ENCODE data around the gene SOX4.
A peak's percentile ranks its signal among the peaks of the same experiment; 100 is the strongest.
"Not testable (repeated sequence)": the region's sequence is repeated elsewhere in the genome, so short reads cannot be mapped to it uniquely, and the experiment has no call there.

Gene SOX4

DNA sequence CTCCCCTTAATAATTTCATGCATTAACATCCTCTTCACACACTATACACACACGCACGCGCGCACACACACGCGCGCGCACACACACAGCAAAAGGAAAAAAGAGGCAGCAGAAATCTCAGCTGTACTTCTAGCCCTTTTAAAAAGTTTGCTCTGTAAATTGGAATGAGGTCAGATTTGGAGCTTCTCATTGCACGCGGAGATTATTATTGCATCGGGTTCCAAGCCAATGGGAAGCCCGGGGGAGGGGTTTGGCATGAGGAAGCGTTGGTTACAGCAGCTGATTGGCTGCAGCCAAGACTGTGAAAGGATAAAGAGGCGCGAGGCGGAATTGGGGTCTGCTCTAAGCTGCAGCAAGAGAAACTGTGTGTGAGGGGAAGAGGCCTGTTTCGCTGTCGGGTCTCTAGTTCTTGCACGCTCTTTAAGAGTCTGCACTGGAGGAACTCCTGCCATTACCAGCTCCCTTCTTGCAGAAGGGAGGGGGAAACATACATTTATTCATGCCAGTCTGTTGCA is at the start of gene SOX4:
Gene SOX4 (plus strand): TSS at position 340 of the 515 bp plus-strand sequence. CDS start 784 bp downstream, outside the sequence.
- DNase-seq (ENCODE audit: low read depth), result peak; percentile 31

DNA sequence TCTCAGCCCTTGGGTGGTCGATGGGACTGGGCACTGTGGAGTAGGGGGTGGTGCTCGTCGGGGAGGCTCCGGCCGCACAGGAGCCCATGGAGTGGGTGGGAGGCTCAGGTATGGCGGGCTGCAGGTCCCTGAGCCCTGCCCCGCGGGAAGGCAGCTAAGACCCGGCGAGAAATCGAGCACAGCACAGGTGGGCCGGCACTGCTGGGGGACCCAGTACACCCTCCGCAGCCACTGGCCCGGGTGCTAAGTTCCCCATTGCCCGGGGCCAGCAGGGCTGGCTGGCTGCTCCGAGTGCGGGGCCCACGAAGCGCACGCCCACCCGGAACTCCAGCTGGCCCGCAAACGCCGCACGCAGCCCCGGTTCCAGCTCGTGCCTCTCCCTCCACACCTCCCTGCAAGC is 41.3 kb upstream of the SOX4 start:
- not testable (repeated sequence) for DNase-seq (ENCODE audit: low read depth)

DNA sequence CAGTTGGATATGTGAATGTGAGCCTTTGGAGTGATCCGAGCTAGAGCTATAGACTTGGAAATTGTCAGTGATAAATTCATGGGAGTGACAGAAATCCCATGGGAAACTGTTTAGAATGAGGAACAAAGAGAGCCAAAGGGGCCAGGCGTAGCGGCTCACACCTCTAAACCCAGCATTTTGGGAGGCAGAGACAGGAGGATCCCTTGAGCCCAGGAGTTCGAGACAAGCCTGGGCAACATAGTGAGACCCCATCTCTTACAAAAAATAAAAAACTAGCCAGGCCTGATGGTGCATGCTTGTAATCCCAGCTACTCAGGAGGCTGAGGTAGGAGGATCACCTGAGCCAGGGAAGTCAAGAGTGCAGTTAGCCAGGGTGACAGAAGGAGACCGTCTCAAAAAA is 39.3 kb upstream of the SOX4 start:
- no peak for DNase-seq (ENCODE audit: low read depth)

DNA sequence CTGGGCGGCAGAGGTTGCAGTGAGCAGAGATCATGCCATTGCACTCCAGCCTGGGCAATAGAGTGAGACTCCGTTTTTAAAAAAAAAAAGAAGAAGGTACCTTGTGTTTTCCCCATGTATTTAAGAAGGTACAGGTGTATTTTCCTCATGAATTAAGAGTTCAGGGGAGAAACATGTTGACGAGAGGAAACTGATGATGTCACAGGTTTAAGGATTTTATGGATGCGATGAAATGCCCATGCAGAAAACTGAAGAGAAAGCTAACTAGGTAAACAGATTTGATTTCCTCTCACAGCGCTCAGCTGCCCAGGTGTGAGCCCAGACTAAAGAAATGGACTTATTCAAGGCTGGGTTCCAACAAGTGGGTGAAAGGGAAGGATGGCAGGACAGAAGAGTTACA is 38.4 kb upstream of the SOX4 start:
- no peak for DNase-seq (ENCODE audit: low read depth)

DNA sequence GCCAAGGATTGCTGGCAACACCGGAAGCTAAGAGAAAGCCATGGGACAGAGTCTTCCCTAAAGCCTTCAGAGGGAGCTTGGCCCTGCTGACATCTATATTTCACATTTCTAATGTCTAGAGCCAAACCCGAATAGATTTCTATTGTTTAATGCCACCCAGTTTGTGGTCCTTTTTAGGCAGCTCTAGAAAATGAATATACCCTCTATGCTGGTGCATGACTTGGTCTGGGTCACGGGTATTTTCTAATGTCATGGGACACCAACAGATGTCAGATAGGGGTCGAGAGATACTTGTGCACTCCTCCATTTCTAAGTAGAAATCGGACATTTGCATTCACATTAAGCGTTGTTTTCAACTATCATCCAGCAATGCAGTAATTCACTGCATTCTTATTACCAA is 37.0 kb upstream of the SOX4 start:
- no peak for DNase-seq (ENCODE audit: low read depth)

DNA sequence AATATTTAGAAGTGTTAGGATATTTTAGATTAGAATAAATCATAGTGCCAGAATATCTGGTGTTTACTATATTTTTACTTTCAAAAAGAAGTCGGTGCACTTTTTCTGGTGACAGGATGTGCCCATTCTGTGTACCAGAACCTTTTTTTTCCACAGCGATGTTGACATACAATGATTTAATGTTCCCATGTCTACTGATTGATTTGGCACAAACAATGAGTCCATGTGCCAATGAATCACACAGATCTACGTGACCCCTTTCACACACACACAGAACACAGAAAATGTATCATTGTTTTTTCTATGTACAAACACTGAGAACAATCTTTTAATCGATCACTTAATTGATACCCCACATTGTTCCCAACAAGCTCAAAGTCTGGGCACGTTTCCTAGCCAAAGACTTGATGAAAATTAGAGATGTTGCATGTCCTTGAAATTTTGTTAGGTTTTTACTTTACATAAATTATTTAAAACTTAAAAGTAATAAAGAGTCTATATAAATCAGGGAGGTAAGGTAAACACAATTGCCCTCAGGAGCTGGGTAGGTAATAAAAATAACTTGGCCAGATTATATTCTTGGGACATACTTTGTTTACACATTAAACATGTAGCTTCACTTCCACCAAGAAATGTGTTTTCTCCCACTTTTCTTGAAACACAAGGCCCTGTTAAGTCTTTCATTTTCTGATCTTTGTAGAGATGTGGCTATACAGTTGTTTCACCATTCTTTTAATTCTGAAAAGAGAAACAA is 36.4 kb upstream of the SOX4 start:
- DNase-seq (ENCODE audit: low read depth), result no peak

DNA sequence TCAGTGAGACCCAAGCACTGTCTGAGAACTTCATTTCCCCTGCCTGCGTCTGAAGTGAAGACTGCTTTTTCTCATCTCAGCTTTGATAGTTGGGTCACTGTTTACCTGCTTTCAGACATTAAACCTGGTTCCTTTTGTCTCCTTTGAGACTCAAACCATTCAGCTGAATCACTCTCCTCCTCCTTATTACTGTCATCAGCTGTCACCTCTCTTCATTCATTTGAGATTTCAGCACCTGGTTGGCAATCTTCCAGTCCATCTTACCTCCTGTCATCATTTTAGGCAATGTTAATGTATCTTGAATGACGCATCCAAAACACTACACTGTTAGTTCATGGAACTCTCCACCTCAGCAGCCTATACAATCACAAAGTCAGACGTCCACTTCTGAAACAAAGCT is 34.3 kb upstream of the SOX4 start:
- DNase-seq (ENCODE audit: low read depth), result no peak

DNA sequence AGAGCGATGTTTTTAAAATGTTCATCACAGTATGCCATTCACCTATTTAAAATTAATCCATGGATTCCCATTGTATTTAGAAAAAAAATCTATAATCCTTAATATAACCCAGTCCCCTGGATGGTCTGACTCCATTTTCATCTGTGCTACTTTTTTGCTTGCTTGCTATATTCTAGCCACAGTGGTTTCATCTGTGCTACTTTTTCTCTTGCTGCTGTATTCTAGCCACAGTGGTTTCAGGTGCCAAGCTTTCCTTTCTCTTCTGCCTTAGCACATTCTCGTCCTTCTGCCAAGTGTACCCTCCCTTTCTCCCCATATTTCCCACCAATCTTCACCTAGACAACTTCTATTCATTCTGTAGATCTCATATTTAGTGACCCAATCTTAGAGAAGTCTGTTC is 33.3 kb upstream of the SOX4 start:
- DNase-seq (ENCODE audit: low read depth), result no peak

DNA sequence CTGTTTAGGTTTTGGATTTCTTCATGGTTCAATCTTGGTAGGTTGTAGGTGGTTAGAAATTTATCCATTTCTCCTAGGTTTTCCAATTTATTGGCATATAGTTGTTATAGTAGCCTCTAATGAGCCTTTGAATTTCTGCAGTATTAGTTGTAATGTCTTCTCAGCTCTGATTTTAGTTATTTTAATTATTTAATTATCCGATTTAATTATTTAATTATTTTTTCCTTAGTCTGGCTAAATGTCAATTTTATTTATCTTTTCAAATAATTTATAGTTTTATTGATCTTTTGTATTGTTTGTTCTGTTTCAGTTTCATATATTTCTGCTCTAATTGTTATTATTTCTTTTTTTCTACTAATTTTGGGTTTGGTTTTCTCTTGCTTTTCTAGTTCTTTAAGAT is 28.1 kb upstream of the SOX4 start:
- no peak for DNase-seq (ENCODE audit: low read depth)

DNA sequence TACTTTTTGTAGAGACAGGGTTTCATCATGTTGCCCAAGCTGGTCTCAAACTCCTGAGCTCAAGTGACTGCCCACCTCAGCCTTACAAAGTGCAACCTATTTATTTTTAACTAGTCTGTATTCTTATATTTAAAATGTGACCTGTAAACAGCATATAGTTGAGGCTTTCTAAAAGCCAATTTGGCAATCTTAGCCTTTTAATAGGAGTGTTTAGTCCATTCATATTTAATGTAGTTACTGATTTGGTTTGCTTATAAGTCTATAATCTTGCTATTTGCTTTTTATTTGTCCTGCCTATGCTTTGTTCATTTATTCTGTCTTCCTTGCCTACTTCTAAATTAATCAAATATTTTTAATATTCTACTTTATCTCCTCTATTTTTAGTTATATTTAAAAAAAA is 15.0 kb upstream of the SOX4 start:
- DNase-seq (ENCODE audit: low read depth), result no peak

DNA sequence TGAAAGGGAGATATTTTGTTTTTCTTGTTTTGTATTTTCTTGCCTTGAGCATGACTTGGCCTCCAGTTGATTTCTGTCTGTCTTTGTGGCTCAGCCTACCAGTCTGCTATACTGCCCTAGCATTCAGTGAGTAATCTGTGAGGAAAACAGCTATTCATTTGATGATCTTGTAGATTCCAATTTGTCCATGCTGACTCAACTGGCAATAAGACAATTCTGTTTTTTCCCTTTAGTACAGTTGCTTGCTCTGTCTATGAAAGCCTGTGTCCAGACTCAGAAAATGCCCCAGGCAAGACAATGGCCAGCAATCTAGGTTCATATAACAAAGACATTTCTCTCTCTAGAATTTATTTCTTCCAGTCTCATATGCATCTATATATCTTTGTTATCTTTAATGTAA is 10.9 kb upstream of the SOX4 start:
- no peak for DNase-seq (ENCODE audit: low read depth)

DNA sequence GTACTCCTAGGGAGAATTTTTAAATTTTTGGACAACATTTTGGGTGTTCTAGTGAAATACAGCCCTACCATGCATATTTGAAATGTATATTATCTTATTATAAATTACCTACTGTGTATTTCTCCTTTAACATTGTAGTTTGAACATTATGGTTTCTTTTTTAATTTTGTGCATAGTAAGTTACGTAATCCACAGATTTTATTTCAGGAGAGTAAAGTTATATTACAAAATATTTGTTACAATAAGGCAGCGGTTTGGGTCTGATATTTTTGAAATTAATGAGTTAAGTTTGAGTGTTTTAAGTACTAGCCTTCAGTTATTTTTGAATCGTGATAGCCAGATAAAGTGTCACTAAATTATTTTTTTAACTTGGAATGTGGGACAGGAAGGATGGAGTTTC is 7.3 kb upstream of the SOX4 start:
- no peak for DNase-seq (ENCODE audit: low read depth)

DNA sequence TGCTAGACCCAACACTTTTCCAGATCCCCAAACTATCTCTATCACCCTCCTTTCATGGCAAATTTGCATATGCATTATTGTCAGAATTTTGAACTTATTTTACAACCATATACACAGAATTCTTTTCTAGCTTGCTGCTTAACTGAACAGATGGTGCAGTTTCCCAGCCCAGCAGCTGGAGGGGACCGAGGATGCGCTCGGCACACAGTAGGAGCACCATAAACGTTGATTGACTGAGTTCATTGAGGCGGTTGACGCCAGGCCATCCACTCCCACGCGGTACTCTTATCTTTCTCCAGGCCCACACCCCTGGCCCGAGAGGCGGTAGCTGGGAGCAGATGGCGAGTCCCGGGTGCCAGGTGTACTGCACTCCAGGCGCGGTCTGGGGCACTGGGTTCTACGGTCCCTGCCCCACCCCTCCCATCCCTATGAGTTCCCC is 6.8 kb upstream of the SOX4 start:
- no peak for DNase-seq (ENCODE audit: low read depth)

DNA sequence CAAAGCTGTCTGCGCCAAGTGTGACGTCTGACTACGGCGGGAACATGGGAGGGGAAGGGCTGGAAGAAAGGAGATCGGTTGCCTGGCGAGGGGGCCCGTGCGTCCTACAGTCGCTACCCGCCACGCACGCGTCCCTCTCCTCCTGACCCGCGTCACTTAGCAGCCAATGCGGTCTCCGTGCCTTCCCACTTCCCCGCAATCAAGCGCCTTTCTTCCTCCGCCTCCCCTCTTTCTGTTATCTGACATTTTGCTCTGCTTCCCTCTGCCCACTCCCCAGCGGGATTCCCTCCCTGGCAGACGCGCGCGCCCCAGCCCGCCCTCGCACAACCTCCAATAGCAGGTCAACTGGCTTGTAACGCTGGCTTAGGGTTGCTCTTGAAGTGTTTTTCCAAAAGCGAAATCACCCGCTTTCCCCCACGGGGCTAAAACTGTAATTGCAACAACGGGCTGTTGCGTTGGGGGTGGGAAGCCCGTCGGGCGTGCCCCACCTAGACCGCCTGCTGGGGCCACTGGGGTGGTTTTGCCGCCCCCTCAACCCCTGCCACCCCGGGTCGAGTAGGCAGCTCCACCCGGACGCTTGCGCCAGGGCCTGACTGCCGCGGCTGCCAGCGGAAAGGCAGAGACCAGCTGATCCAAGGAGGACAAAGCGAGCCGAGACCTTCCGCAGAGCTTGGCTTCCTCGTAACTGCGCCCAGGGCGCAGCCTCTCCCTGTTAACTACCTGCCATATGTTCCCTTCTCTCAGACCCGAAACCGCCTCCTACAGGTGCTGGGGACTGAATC is 6.2 kb upstream of the SOX4 start:
- DNase-seq (ENCODE audit: low read depth), result no peak

DNA sequence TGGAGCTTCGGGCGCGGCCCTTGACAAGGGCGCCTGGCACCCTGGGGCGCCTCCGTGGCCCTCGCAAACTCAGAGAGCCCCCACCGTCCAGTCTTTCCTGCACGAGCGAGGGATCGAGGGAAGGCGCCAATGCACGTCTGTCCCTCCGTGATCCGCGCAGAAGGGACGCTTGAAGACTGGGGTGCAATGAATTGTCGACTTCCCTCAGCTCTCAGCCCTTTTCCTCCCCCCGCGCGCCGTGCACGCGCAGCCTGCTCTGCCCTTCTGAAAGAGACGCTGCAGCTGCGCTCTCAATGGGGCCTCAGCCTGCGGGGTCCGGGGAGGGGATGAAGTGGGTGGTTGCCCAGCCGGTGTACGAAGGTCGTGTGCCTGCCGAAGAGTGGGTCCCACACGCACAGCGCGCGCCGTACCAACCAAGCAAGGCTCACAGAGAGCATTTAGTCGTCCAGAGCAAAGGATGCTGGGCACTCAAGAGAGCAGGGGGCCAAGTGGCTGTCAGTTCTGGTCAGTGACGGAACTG is 5.5 kb upstream of the SOX4 start:
- DNase-seq (ENCODE audit: low read depth), result no peak

DNA sequence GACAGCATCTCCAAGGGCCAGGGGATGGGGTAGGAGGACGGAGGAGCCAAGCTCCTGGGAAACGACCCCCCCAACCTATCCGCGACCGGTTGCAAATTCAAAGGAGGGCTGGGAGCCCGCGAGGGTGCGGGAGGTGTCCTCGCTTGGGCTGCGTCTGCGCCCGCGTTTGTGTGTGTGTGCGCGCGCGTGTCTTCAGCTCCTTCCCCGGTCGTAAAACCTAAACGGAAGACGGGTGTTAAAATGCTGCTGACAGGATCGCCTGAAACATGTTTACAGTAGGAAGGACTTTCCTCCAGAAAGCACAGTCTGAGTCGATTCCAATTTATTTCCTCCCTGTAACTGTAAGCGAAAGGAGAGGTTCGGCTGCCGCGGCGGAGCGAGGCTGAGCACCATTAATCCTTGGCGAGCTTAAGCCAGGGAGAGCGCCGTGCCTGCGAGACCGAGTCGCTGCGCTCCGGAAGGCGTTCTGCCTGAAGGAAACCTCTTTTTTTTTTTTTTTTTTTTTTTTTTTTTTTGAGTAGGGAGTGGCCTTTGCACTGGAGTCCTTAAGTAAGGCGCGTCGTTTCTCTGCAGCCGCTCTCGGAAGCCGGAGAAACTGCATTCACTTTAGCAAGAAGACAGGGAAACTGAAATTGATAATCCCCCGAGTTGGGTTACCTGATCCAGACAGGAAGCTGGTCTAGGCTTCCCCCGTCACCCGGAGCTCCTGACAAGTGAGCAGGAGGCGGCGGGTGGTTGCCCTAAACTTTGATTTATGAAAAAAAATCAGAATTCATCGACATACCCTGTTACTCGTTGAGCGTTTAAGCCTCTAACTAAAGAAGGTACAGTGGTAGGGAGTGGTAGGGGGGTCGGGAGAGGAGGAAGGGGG is 4.8 kb upstream of the SOX4 start:
- no peak for DNase-seq (ENCODE audit: low read depth)

DNA sequence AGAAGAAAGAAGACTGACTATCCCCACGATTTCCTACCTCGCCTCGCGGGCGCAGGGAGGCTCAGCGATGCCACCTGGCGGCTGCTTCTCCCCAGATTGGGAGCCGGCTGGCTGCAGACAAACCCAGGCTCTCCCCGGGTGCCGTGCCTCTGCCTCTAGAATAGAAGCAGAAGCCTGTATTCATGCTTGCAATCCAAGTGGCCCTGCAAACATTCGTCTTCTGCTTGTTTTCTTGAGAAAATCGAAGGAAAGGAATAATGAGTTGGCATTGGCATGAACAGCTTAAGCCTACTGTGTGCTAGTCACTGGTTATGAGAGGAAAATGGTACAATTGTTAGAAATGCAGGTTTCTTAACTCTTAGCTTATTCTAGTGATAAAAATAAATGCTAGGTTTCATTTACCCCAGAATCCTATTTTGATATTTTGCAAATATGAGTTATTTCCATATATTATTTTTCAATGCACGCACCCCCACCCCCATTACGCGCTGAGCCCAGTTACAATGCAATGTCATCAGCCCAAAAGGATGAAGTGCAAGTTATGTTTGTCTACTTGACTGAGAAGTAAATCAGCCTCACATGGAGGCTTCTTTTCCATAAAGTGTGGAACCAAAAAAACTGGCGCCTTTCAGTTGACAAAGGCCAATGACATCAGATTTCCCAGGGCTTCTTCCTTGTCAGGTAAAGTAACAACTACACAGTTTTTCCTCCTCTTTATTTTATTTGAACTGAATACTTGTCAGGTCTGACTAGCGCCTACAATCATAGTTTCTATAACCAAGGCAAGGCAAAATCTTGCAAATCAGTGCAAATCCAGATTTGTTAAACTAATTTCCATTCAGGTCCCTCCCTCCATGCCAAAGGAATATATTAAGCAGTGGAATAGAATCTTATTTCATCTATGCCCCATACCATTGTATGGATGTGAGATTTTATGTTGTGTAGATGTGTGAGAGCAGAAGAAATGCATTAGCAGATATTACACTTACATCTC is 3.9 kb upstream of the SOX4 start:
- peak; percentile 59 for DNase-seq (ENCODE audit: low read depth)

DNA sequence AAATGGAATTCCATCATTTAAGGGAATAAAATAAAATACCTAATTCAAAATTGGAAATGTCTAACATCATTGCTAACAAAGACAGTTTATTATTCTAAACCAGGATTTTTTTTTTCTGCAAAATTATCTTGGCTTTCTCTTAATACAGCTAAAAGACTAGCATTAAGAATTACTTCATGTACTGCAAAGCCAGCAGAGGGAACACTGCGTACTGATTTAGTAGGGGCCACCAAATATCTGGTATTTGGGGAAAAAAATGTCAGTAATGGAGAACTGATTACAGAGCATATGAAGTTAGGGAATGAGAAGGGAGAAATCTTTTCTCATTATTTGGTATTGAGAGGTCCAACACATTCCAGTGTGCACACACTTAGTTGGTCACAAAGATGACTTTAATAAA is 3.2 kb upstream of the SOX4 start:
- no peak for DNase-seq (ENCODE audit: low read depth)

DNA sequence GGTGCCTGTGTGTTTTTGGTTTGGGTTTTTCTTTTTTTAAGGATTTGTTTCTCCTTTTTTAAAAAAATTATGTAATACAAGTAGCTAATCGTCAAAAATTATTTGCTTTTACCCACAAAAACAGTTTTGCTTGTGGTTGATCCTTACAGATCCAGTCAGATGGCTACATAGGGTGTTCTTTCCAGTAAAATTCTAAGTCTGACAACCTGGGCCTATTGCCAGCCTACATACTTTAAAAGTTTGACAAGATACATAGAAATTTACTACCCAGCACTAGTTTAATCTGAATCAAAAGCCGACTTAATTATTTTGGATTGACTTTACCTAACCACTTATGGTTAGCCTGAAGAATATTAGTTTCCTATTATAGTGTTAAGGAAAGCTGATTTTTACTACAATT is 2.1 kb upstream of the SOX4 start:
- no peak for DNase-seq (ENCODE audit: low read depth)

DNA sequence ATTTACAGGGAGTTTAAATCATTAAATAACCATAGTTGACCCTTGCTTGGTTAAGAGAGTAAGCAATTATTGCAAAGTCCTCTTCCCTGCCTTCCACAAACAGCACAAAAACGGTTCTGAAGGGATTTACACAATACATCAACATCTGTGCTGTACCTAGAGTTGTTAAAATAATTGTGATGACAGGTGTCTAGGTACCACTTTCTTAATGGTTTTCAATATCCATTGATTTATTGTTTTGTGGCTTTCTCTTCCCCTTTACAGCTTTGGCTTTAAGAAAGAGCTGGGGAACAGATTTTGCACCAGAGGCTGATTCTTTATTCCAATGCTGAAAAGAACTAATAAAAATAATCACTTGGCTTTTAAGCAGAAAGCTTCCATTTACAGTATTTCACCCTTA is 598 bp upstream of the SOX4 start:
- DNase-seq (ENCODE audit: low read depth), result no peak

DNA sequence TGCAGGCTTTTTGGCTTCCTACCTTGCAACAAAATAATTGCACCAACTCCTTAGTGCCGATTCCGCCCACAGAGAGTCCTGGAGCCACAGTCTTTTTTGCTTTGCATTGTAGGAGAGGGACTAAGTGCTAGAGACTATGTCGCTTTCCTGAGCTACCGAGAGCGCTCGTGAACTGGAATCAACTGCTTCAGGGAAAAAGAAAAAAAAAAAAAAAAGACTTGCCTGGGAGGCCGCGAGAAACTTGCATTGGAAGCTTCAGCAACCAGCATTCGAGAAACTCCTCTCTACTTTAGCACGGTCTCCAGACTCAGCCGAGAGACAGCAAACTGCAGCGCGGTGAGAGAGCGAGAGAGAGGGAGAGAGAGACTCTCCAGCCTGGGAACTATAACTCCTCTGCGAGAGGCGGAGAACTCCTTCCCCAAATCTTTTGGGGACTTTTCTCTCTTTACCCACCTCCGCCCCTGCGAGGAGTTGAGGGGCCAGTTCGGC is 420 bp downstream of the SOX4 start:
- no peak for DNase-seq (ENCODE audit: low read depth)

Data from stimulated activated CD4-positive, alpha-beta T cell treated with anti-CD3 and anti-CD28 coated beads, Interleukin-2, amount 100 ng/mL, for 4 hours (primary cell).